HepG2 (cell line): Measurements from ENCODE around the gene HS6ST1. TPM values are rescaled to one million over a fixed set of nuclear protein-coding genes. Genes with fewer than 3 reads are reported as not detected.

Source experiments
- AHR ChIP-seq: IDR thresholded peaks from 2 replicates; pipeline ENCODE4 v1.6.1; 2018; ENCODE audit warnings: missing genetic modification reagents, missing compliant biosample characterization
- BCL3 ChIP-seq: sonication (generic); formaldehyde crosslinking; IDR thresholded peaks from 2 replicates; pipeline ENCODE4 v1.5.1; 2020; ENCODE audit warnings: mild to moderate bottlenecking, missing genetic modification reagents, moderate library complexity
- FOXA3 ChIP-seq: IDR thresholded peaks from 2 replicates; pipeline ENCODE4 v1.6.1; 2016; ENCODE audit warnings: missing genetic modification reagents, missing compliant biosample characterization
- HDAC1 ChIP-seq: sonication (generic); formaldehyde crosslinking; IDR thresholded peaks from 2 replicates; pipeline ENCODE4 v1.5.1; 2020; ENCODE audit warnings: mild to moderate bottlenecking, missing genetic modification reagents
- JDP2 ChIP-seq: sonication (generic); formaldehyde crosslinking; IDR thresholded peaks from 2 replicates; pipeline ENCODE4 v1.8.1; 2022; ENCODE audit warnings: missing genetic modification reagents, borderline replicate concordance
- MAF1 ChIP-seq: sonication (generic); formaldehyde crosslinking; IDR thresholded peaks from 2 replicates; pipeline ENCODE4 v1.5.0; 2020; ENCODE audit warnings: missing genetic modification reagents, borderline replicate concordance
- MXD3 ChIP-seq: IDR thresholded peaks from 2 replicates; pipeline ENCODE4 v1.6.1; 2016; ENCODE audit warnings: mild to moderate bottlenecking, missing biosample characterization, missing genetic modification reagents
- NFAT5 ChIP-seq: sonication (generic); formaldehyde crosslinking; IDR thresholded peaks from 2 replicates; pipeline ENCODE4 v1.4.0; 2020; ENCODE audit warnings: missing genetic modification reagents
- NKX3-1 ChIP-seq: sonication (generic); formaldehyde crosslinking; IDR thresholded peaks from 2 replicates; pipeline ENCODE4 v1.5.0; 2020; ENCODE audit warnings: missing genetic modification reagents
- NRL ChIP-seq: sonication (generic); formaldehyde crosslinking; IDR thresholded peaks from 2 replicates; pipeline ENCODE4 v1.5.0; 2020; ENCODE audit warnings: missing genetic modification reagents, mild to moderate bottlenecking, moderate library complexity, borderline replicate concordance
- PCBP2 ChIP-seq: fragments of 200-400 bp; formaldehyde crosslinking; optimal IDR thresholded peaks from 2 replicates; pipeline ENCODE3; 2018; ENCODE audit warnings: low read length, low read depth; ENCODE audit not compliant: poor library complexity, severe bottlenecking
- RXRA ChIP-seq: sonication (generic); formaldehyde crosslinking; IDR thresholded peaks from 2 replicates; pipeline ENCODE4 v1.5.1; 2020; ENCODE audit warnings: missing genetic modification reagents
- TERF1 ChIP-seq: sonication (generic); formaldehyde crosslinking; IDR thresholded peaks from 2 replicates; pipeline ENCODE4 v1.8.0; 2022; ENCODE audit warnings: mild to moderate bottlenecking, missing genetic modification reagents, moderate library complexity
- ZBTB14 ChIP-seq: sonication (generic); formaldehyde crosslinking; IDR thresholded peaks from 2 replicates; pipeline ENCODE4 v1.4.0; 2020; ENCODE audit warnings: missing genetic modification reagents
- ZFP90 ChIP-seq: sonication (generic); formaldehyde crosslinking; IDR thresholded peaks from 2 replicates; pipeline ENCODE4 v1.8.0; 2022; ENCODE audit warnings: missing genetic modification reagents, mild to moderate bottlenecking, inconsistent platforms, borderline replicate concordance
- ZNF124 ChIP-seq: sonication (generic); formaldehyde crosslinking; IDR thresholded peaks from 2 replicates; pipeline ENCODE4 v1.4.0; 2020; ENCODE audit warnings: missing genetic modification reagents
- ZNF256 ChIP-seq: sonication (generic); formaldehyde crosslinking; conservative IDR thresholded peaks from 2 replicates; pipeline ENCODE4 v1.4.0; 2020; ENCODE audit warnings: missing genetic modification reagents
- ZNF572 ChIP-seq: sonication (generic); formaldehyde crosslinking; IDR thresholded peaks from 2 replicates; pipeline ENCODE4 v1.5.1; 2020; ENCODE audit warnings: mild to moderate bottlenecking, missing genetic modification reagents
- ZNF607 ChIP-seq: sonication (generic); formaldehyde crosslinking; IDR thresholded peaks from 2 replicates; pipeline ENCODE4 v1.5.1; 2020; ENCODE audit warnings: missing genetic modification reagents, mild to moderate bottlenecking, borderline replicate concordance
- ZNF780A ChIP-seq: sonication (generic); formaldehyde crosslinking; IDR thresholded peaks from 2 replicates; pipeline ENCODE4 v1.8.0; 2022; ENCODE audit warnings: mild to moderate bottlenecking, missing genetic modification reagents, moderate library complexity
- polyA plus RNA-seq, 8 experiments: library from polyadenylated mRNA; depleted of rRNA in 3 of 8; stranded (reverse) in 7 of 8; unstranded in 1 of 8; fragments of >200 nt; fragmentation: Illumina TruSeq in 4 of 8; extraction: Trizol in 4 of 8; gene quantifications; 2 replicates each; pipeline versions ENCODE4 v1.2.1 to v1.2.3, GENCODE V29; 2011 to 2016; ENCODE audit warnings: low read depth in 4 of 8, missing spikeins in 1 of 8, mixed read lengths in 1 of 8; ENCODE audit not compliant: insufficient read depth in 1 of 8
- total RNA-seq, 5 experiments: library from RNA; depleted of rRNA; stranded (reverse); fragments of >200 nt; fragmentation: Illumina TruSeq; extraction: Trizol; gene quantifications; 2 replicates each; pipeline ENCODE4 v1.2.3, GENCODE V29; 2016; ENCODE audit warnings: low read depth in 1 of 5

Gene HS6ST1
- total and polyA plus RNA-seq, 2 of the 13 experiments (the other 11 are each of a cell fraction or from before 2014, with no cell fraction given) = 34.5 to 84.6 TPM

- TF ChIP-seq MAF1 (CRISPR knock-in tag) (peak; percentile 86; the same call in 1 of the 2 replicates), ZNF256 (CRISPR knock-in tag) (peak; percentile 85; the same call in 1 of the 2 replicates), NKX3-1 (CRISPR knock-in tag) (peak; percentile 98), FOXA3 (CRISPR knock-in tag) (peak; percentile 96), ZBTB14 (CRISPR knock-in tag) (peak; percentile 53), ZNF124 (CRISPR knock-in tag) (peak; percentile 63; the same call in 1 of the 2 replicates), TERF1 (CRISPR knock-in tag) (peak; percentile 71; the same call in 1 of the 2 replicates), HDAC1 (CRISPR knock-in tag) (peak; percentile 100), NRL (peak; percentile 99), JDP2 (CRISPR knock-in tag) (no peak; the same call in 1 of the 2 replicates), PCBP2 (no peak), RXRA (CRISPR knock-in tag) (peak; percentile 100), MXD3 (CRISPR knock-in tag) (peak; percentile 99), NFAT5 (CRISPR knock-in tag) (peak; percentile 97), ZFP90 (CRISPR knock-in tag) (peak; percentile 90; the same call in 1 of the 2 replicates), BCL3 (peak; percentile 99), ZNF780A (CRISPR knock-in tag) (no peak; the same call in 1 of the 2 replicates), AHR (CRISPR knock-in tag) (peak; percentile 83), ZNF607 (CRISPR knock-in tag) (peak; percentile 98), ZNF572 (CRISPR knock-in tag) (peak; percentile 97)
Measured at GRCh38 chr2:128309280-128310093, 9.2 kb downstream of the HS6ST1 start (continued).
